ENCODE results near the gene SIGLEC10.
"Not testable (repeated sequence)": the region's sequence is repeated elsewhere in the genome, so short reads cannot be mapped to it uniquely, and the experiment has no call there.

DNA sequence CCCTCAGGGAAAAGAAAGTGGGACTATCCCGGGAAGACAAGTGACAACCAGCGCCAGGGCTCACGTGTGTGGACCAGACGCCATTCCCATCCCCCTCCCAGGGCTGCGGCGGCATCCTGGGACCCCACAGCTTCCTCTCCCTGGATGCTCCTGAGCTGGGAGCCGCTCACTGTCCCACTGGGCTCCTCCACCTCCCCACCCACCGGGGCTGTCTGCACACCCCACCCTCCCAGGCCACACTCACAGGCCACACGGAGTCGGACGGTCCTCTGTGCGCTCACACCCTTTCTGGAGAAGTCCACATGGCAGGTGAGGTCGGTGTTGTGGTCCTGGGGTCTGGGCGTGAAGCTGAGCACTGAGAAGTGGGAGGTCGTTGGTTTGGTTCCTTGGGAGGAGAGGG is 1.0 kb downstream of the SIGLEC10 start:
- TF ChIP-seq EZH2 (IDR thresholded peaks at IDR 0.05; ENCODE audit: insufficient read depth, low read length): not testable (repeated sequence)
- TF ChIP-seq, protein P1, sequence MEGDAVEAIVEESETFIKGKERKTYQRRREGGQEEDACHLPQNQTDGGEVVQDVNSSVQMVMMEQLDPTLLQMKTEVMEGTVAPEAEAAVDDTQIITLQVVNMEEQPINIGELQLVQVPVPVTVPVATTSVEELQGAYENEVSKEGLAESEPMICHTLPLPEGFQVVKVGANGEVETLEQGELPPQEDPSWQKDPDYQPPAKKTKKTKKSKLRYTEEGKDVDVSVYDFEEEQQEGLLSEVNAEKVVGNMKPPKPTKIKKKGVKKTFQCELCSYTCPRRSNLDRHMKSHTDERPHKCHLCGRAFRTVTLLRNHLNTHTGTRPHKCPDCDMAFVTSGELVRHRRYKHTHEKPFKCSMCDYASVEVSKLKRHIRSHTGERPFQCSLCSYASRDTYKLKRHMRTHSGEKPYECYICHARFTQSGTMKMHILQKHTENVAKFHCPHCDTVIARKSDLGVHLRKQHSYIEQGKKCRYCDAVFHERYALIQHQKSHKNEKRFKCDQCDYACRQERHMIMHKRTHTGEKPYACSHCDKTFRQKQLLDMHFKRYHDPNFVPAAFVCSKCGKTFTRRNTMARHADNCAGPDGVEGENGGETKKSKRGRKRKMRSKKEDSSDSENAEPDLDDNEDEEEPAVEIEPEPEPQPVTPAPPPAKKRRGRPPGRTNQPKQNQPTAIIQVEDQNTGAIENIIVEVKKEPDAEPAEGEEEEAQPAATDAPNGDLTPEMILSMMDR (IDR thresholded peaks at IDR 0.05; ENCODE audit: insufficient read depth, low read depth, low read length): not testable (repeated sequence)

All from astrocyte (in vitro differentiated cells and primary cell).